Measurements from ENCODE around the gene KDM6A.
"Not testable (repeated sequence)": the region's sequence is repeated elsewhere in the genome, so short reads cannot be mapped to it uniquely, and the experiment has no call there.

The KDM6A gene

DNA sequence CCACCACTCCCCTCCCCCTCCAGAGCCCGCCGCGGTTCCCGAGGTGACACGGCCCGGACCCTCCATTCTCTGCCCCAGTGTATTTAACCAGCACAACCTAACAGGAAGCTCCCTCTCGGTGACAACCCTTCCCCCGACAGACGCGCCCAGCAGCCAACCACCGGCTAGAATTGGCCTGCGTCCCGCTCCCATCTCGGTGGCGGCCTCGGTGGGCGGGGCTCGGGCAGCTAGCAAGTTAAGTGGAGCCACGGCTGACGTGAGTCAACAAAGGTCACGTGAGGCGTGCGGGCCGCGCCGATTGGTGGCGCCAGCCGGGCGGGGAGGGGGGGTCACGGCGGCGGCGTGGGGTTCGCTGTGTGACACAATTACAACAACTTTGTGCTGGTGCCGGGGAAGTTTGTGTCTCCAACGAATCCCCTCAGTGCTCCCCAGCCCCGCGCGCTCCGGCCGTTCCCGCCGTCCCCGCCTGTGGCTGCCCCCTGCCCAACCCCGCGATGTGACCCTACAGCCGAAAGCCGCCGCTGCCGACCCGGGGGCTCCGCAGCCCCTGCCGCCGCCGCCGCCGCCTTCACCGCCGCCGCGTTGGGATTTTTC lies at the start of gene KDM6A:
TSS of gene KDM6A (plus strand) at position 368 of the 594 bp plus-strand sequence. CDS start 364 bp downstream, outside the sequence.
- DNase-seq, result peak; percentile 97

DNA sequence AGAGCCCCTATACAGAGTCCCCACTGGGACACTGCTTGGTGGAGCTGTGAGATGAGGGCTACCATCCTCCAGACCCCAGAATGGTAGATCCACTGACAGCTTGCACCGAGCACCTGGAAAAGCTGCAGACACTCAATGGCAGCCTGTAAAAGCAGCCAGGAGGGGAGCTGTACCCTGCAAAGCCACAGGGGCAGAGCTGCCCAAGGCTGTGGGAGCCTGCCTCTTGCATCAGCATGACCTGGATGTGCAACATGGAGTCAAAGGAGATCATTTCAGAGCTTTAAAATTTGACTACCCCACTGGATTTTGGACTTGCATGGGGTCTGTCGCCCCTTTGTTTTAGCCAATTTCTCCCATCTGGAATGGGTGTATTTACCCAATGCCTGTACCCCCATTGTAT lies 49.8 kb upstream of the KDM6A start:
- not testable (repeated sequence) for DNase-seq

DNA sequence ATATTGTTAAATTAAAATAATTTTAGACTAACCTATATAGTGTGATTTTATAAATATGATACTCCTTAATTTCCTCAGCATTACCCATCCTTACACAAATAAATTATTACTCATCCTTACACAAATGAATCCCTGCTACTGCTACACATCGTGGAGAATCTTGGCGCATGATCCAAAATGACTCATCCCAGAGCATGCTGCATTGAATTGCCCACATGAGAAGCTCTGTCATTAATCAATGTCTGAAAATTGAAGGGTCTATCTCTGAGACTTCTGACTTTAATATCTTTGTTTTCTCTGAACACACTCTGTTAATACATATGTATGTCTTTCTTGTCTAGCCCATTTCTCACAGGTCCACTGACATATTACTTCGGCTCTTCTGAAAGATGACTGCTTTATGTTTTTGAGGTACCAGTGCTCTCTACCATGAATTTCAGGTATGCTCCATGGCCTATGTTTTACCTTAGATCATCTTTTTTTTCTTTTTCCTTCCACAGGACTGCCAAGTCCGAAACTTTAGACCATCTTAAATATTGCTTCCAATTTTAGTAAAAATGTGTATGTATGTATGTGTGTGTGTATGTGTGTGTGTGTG lies 44.9 kb upstream of the KDM6A start:
- no peak for DNase-seq

DNA sequence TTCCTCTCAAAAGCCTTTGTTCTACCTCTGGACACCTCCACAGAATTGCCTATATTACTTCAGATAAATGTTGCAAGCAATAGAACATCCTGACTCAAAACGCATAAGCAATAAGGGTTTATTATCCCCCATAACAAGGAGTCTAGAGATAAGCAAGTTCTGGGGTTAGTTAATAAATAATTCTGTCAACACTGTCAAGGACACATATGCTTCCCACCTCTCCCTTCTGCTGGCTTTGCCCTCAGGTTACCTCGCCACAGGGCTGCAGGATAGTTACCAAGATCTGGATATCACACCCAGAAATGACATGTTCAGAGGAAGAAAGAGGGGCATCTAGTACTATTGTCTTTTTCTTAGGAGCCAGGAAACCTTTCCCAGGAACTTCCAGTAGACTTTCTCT lies 43.2 kb upstream of the KDM6A start:
- DNase-seq, result no peak

DNA sequence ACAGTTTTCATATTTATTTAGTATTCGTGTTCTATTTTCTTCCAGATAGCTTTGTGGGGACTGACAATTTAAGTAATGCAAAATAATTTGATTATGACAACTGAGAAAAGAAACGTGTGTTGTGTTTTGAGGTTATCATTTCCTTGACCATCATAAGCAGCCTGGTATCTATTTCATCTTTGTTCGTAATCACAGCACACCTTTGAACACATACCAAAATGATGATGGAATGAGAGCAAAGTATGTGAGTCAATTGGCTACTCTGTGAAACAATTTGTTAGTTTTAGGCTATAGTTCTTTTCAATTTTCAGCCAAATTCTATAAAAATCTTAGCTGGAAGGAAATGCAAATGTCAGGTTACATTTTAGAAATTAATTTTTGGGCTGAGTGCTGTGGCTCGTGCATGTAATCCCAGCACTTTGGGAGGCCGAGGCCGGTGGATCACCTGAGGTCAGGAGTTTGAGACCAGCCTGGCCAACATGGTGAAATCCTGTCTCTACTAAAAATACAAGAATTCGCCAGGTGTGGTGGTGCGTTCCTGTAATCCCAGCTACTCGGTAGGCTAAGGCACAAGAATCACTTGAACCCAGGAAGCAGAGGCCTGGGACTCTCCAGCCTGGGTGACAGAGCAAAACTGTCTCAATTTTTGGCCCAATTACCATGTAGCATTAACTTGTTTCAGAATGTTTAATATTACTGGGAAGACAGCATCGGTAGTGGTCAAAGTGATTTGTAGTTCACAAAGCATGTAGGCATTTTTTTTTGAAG lies 30.3 kb upstream of the KDM6A start:
- no peak for DNase-seq

DNA sequence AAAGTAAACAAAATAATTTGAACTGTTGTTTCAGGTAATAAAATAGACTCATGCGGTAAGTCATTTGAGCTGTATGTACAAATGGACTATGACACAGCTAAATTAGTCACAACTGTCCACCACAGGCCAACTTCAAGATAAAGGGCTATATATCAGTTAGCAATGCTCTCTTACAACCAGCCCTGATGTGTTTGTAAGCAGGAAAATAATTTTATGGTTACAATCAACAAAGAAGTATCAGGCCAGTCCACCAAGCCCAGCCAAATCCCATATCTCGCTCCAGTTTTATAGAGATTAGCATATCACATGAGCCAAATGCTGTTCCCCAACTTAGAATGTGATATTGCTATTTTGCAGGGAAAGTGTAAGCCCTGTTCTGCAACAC lies 29.7 kb upstream of the KDM6A start:
- no peak for DNase-seq

DNA sequence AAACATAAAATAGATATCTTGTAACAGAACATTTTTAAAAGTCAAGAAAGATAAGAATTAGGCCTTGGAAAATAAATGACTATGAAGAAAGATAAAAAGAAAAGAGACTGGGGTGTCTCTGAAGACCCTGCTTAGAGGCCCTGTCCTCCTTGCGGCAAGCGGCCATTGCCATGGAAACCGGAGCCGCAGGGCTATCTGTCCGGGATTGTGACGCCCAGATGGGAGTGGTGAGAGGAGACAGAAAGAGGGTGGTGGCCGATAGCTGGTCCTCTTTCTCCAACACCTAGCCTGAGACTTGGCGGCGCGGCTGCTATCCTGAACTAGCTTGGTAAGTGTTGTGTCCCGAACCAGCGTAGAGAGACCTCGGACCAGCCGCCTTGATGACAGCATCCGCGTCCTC lies 29.2 kb upstream of the KDM6A start, which contains the start of gene DUSP21:
TSS of gene DUSP21 (plus strand) at position 269 of the 400 bp plus-strand sequence. CDS start at position 381, 112 bp downstream.
- DNase-seq, result no peak

DNA sequence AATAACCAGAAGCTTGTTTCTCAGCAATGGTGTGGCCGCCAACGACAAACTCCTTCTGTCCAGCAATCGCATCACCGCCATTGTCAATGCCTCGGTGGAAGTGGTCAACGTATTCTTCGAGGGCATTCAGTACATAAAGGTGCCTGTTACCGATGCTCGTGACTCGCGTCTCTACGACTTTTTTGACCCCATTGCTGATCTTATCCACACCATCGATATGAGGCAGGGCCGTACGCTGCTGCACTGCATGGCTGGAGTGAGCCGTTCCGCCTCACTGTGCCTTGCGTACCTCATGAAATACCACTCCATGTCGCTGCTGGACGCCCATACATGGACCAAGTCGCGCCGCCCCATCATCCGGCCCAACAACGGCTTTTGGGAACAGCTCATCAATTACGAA lies 28.8 kb upstream of the KDM6A start:
- DNase-seq, result no peak

DNA sequence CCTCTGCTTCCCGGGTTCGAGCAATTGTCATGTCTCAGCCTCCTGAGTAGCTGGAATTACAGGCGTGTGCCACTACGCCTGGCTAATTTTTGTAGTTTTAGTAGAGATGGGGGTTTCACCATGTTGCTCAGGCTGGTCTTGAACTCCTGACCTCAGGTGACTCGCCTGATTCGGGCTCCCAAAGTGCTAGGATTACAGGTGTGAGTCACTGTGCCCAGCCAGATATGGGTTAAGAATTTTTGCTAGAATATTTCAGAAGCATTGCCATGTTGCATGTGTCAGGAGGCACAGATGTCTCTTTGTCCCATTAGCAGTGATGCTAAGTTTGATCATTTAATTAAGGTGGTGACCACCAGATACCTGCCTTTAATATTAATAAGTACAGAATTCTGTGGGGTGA lies 22.1 kb upstream of the KDM6A start:
- not testable (repeated sequence) for DNase-seq

DNA sequence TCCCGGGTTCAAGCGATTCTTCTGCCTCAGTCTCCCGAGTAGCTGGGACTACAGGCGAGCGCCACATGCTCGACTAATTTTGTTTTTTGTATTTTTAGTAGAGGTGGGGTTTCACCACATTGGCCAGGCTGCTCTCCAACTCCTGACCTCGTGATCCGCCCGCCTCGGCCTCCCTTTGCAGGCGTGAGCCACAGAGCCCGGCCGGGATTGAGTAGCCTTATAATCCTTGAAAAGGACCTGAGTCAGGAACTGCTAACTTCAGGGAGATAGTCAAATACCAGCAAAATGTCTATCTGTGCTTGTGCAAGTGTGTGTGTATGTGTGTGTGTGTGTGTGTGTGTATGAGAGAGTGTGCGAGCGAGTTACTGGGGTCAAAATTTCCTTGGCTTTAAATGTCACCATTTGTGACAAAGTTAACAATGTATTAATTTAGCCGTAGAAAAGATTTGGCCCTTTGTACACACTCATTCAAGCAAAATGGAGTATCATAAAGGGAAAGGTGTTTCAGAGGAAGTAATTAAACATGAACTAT lies 1.8 kb upstream of the KDM6A start:
- DNase-seq, result no peak

DNA sequence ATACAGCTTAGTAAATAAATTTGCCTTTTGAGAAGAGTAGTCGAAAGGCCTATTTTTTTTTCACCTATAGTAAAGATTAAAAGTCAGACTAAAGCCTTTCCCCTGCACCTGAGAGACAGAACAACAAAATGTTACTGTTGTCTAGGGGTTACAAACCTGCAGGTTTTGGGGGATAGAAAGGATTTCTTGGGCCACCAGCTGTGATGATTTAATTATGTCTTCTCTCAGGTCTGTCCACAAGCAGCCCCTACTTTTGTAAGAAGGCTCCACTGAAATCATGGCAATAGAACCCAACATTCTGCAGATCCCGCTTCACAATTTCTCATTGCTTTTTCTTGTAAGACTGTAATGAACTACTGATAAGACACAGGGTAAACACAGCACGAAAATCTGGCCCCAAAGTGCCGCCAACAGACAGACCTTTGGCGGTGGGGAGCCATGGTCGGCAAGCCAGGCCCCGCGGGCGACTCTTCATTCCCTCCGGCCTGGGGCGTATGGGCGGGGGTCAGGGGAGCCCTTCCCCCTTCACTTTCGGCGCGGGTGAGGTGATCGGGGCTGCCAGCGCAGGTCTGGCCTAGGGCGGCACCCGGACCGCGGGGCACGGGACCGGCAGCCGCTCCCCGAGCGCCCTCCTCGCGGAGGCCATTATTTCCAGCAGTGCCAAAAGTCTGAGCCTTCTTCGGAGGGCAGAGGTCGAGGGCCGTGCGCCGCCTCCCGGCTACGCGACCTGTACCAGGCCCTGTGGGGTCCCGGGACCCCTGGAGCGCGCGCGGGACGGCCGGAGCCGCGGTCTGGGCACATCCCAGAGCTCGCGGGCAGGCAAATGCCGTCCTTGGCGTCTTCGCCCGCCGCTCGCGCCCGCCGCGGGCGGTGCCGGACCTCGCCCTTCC lies 812 bp upstream of the KDM6A start:
- DNase-seq, result no peak

DNA sequence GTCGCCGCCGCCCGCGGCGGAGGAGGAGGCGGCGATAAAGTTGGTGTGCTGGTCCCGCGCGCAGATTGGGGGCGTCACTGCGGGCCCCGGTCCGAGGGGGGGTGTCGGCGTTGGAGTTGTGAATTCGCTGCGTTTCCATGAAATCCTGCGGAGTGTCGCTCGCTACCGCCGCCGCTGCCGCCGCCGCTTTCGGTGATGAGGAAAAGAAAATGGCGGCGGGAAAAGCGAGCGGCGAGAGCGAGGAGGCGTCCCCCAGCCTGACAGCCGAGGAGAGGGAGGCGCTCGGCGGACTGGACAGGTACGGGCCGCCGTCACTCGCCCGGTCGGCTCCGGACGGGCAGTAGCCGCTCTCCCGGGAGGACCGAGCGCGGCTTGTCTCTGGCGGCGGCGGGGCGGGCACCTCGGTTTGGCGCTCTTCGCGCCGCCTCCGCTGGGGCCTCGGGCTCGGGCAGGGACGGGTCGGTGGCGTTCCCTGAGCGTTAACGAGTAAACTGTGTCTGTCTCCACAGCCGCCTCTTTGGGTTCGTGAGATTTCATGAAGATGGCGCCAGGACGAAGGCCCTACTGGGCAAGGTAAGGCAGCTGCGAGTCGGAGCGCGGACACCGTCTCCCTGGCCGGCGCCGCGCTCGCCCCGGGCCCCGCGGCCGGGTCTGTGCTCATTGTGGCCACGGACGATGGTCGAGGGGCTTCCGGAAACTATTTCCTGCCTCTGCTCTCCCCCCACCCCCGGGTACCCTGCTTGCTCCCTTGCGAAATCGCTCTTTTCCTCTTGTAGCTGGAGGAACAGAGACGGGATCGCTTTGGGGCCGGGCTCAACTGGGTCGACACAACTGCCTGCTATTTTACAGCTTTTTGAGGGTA lies 658 bp downstream of the KDM6A start:
- peak; percentile 50 for DNase-seq

DNA sequence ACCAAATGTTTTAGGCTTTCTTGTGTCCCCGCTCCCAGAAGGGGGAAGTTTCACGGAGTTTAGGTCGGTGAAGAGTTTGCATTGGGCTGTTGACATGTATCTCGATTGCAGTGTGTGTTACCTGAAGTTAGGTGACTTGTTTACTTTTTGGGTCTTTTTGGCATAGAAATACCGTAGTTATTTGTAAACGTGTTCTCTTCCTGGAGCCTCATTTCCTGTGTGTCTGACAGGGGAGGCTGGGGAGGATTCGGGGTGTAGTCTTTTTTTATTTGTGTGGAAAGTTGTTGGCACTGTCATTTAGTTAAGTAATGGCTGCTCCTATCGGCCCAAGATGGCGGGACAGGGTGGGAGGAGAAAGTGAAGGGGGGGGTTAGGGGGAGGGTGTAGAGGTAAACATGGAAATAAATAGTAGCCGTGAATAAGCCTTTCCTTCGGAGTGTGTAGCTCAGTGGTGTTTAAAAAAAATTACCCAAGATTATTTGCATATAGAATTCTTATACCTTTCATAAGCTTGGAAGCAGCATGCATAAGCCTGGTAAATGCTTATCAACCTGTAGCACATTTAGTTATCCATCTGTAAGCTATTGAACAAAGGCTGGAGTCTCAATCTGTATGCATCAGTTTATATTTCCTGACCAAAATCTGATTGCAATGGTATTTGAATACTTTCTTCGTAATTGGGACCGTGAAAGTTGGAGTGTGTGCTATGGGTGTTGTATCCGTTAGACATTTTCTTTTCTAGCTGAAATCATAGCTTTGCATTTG lies 1.6 kb downstream of the KDM6A start:
- peak; percentile 60 for DNase-seq

DNA sequence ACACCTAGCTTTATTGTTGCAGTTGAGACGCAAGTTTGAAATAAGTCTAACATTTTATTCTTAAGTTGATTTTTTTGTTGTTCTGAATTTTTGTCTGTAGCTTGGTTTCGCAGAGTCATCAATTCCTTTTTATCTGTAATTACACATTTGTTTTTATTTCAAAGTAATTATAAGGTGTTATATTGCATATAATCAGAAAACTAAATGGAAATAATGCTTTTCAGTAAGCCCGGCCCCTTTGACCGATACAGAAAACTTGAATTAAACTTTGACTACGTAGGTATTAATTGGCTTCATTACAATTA lies 2.1 kb downstream of the KDM6A start:
- DNase-seq, result no peak

DNA sequence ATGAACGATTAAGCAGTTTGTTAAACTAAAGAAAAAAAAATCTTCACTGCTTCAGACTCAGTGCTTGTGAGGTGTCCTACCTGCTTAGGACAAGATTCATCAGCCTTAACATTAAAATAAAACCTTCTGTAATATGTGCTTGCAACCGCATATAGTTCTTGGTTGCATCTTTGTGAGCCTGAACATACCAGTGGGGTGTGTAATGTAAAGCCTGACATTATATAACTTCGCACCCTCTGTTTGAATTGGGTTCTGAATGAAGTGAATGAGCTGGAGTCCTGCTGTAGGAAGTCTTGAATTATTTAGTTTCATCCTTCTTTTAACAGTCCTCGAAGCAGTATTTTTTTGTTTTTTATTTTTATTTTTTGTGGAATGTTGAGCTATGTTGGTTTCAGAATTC lies 3.1 kb downstream of the KDM6A start:
- no peak for DNase-seq

DNA sequence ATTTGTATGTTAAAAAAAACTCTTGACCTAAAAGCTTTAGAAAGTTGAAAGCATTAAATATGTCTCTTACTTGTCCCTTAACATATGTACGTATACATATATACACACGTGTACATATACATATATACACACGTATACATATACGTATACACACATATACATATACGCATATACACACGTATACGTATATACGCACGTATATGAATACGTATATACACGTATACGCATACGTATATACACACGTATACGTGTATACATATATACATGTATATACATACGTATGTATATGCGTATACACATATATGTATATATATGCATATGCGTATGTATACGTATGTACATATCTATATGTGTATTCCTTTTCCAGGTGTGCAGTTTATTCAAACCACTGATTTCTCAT lies 3.8 kb downstream of the KDM6A start:
- no peak for DNase-seq

DNA sequence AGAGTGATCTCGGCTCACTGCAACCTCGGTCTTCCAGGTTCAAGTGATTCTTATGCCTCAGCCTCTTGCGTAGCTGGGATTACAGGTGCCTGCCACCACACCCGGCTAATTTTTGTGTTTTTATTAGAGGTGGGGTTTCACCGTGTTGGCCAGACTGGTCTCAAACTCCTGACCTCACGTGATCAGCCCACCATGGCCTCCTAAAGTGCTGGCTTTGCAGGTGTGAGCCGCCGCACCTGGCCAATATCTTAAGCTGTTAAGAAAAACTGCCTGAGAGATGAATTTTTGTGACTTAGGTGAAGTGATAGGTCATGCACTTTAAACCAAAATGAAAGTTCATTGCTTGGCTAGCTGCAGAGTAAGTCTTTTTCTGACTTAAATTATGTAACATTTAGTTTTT lies 5.8 kb downstream of the KDM6A start:
- DNase-seq, result no peak

DNA sequence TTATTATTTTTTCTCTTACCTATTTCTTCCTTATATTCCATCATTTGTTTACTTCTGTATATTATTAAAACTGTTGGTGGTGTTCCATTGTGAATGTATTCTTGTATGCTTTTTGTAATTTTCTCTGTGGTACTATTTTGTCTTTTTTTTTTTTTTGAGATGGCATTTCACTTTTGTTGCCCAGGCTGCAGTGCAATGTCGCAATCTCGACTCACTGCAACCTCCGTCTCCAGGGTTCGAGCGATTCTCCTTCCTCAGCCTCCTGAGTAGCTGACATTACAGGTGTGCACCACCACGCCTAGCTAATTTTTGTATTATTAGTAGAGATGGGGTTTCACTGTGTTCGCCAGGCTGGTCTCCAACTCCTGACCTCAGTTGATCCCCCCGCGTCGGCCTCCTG lies 8.6 kb downstream of the KDM6A start:
- no peak for DNase-seq

DNA sequence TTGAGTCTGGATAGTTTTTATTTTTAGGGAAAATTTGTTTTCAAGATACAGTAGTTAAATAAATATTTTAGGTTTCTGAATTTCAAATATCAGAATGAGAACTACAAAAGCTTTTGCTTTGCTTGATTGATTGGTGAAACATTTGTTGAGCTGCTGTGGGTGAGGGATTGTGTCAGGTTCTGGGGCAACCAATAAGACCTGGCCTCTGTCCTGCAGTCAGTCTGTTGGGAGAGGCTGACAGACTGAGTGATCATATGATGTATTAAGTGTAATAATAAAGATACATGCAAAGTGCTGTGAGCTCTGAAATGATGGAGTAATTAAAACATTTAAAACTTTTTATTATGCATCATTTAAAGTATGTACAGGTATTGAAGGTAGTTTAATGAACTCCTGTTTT lies 9.6 kb downstream of the KDM6A start:
- DNase-seq, result no peak

DNA sequence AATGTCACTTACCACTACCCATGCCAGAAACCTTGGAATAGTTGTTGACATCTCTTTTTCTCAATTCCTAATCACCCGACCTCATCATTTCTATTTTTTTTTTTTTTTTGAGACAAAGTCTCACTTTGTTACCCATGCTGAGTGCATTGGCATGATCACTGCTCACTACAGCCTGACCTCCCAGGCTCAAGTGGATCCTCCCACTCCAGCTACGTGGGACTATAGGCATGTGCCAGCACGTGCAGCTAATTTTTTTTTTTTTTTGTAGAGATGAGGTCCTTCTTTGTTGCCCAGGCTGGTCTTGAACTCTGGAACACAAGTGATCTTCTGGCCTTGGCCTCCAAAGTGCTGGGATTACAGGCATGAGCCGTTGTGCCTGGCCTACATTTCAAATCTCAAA lies 12.0 kb downstream of the KDM6A start:
- DNase-seq, result no peak

DNA sequence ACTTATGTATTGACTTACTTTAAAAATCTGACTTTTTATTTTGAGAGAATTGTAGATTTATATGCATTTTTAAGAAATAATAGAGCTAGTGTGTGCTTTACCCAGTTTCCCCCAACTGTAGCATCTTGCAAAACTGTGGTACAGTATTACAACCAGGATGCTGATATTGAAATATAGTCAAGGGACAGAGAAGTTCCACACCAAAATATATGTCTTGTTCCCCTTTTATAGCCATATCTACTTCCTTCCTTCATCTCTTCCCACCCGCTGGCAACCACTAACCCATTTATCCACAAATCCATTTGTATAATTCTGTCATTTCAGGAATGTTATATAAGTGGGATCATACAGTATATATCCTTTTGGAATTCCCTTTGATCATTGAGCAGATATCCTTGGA lies 16.8 kb downstream of the KDM6A start:
- DNase-seq, result no peak
